Osteocyte (in vitro differentiated cells): ENCODE results near the gene KCNH8. TPM values are rescaled to one million over a fixed set of nuclear protein-coding genes. Genes with fewer than 3 reads are reported as not detected.

Experiments used
- DNase-seq: peaks from one replicate; pipeline ENCODE4 v3.0.0; 2021; ENCODE audit warnings: mixed read lengths; ENCODE audit not compliant: unreplicated experiment; ENCODE audit errors: extremely low spot score
- H3K27ac Mint-ChIP-seq: one replicate; pipeline ENCODE4 v1.8.0; 2021; ENCODE audit warnings: mild to moderate bottlenecking, mixed read lengths; ENCODE audit not compliant: unreplicated experiment
- H3K27me3 Mint-ChIP-seq: one replicate; pipeline ENCODE4 v1.8.0; 2021; ENCODE audit warnings: mixed read lengths; ENCODE audit not compliant: unreplicated experiment
- H3K36me3 Mint-ChIP-seq: one replicate; pipeline ENCODE4 v1.8.0; 2021; ENCODE audit warnings: mixed read lengths; ENCODE audit not compliant: unreplicated experiment
- H3K4me1 Mint-ChIP-seq: one replicate; pipeline ENCODE4 v1.8.0; 2021; ENCODE audit warnings: mixed read lengths; ENCODE audit not compliant: unreplicated experiment
- H3K4me3 Mint-ChIP-seq: one replicate; pipeline ENCODE4 v1.8.0; 2021; ENCODE audit warnings: mild to moderate bottlenecking, moderate library complexity, mixed read lengths; ENCODE audit not compliant: unreplicated experiment
- H3K9me3 Mint-ChIP-seq: one replicate; pipeline ENCODE4 v1.8.0; 2021; ENCODE audit warnings: mixed read lengths; ENCODE audit not compliant: unreplicated experiment
- CTCF ChIP-seq: fragments of 200-600 bp; sonication (generic); IDR thresholded peaks from 2 replicates; pipeline ENCODE4 v1.5.0; 2021; ENCODE audit warnings: antibody characterized with exemption, mild to moderate bottlenecking, moderate library complexity
- total RNA-seq: library from RNA; stranded (reverse); gene quantifications from 2 replicates; pipeline ENCODE4 v1.2.1, GENCODE V29; 2021

The KCNH8 gene
- total RNA-seq, 1 donor from 2014 or later = not detected

GRCh38 chr3:19363071-19363470, 214.8 kb downstream of the KCNH8 start:
- Mint-ChIP-seq H3K27ac (no peak overlapping the region), H3K27me3 (no peaks in the 10 kb centered on the region), H3K4me3 (no peak overlapping the region), H3K9me3 (no peaks in the 10 kb centered on the region), H3K4me1 (no peaks in the 10 kb centered on the region), H3K36me3 (no peaks in the 10 kb centered on the region)
- no peak for TF ChIP-seq CTCF
- no peak for DNase-seq

- Mint-ChIP-seq H3K27me3 (no peaks in the 10 kb centered on the region), H3K4me1 (no peaks in the 10 kb centered on the region), H3K27ac (no peak overlapping the region), H3K4me3 (no peak overlapping the region), H3K36me3 (no peaks in the 10 kb centered on the region), H3K9me3 (no peaks in the 10 kb centered on the region)
- no peak for DNase-seq
- no peak for TF ChIP-seq CTCF
Observed at GRCh38 chr3:19364148-19364547, 215.8 kb downstream of the KCNH8 start.

GRCh38 chr3:19365471-19365870, 217.2 kb downstream of the KCNH8 start:
- Mint-ChIP-seq H3K9me3 (no peaks in the 10 kb centered on the region), H3K27ac (no peak overlapping the region), H3K27me3 (no peaks in the 10 kb centered on the region), H3K4me3 (no peak overlapping the region), H3K4me1 (no peaks in the 10 kb centered on the region), H3K36me3 (no peaks in the 10 kb centered on the region)
- DNase-seq = no peak
- no peak for TF ChIP-seq CTCF

- Mint-ChIP-seq H3K27ac (no peak overlapping the region), H3K4me1 (no peaks in the 10 kb centered on the region), H3K36me3 (no peaks in the 10 kb centered on the region), H3K9me3 (no peaks in the 10 kb centered on the region), H3K27me3 (no peaks in the 10 kb centered on the region), H3K4me3 (no peak overlapping the region)
- no peak for DNase-seq
- no peak for TF ChIP-seq CTCF
Observed at GRCh38 chr3:19384868-19385267, 236.6 kb downstream of the KCNH8 start.

- TF ChIP-seq CTCF = no peak
- Mint-ChIP-seq H3K9me3 (no peaks in the 10 kb centered on the region), H3K27me3 (no peaks in the 10 kb centered on the region), H3K4me3 (no peak overlapping the region), H3K27ac (no peak overlapping the region), H3K36me3 (no peaks in the 10 kb centered on the region), H3K4me1 (no peaks in the 10 kb centered on the region)
- DNase-seq = no peak
Observed at GRCh38 chr3:19392150-19392549, 243.8 kb downstream of the KCNH8 start.
